NCI-H446 (cell line): ENCODE data around the gene RPGRIP1L.

ENCODE experiments used
- DNase-seq, 2 experiments: peaks; one replicate each; lab custom pipeline; 2025; lab: John Stamatoyannopoulos, UW

Gene RPGRIP1L

DNA sequence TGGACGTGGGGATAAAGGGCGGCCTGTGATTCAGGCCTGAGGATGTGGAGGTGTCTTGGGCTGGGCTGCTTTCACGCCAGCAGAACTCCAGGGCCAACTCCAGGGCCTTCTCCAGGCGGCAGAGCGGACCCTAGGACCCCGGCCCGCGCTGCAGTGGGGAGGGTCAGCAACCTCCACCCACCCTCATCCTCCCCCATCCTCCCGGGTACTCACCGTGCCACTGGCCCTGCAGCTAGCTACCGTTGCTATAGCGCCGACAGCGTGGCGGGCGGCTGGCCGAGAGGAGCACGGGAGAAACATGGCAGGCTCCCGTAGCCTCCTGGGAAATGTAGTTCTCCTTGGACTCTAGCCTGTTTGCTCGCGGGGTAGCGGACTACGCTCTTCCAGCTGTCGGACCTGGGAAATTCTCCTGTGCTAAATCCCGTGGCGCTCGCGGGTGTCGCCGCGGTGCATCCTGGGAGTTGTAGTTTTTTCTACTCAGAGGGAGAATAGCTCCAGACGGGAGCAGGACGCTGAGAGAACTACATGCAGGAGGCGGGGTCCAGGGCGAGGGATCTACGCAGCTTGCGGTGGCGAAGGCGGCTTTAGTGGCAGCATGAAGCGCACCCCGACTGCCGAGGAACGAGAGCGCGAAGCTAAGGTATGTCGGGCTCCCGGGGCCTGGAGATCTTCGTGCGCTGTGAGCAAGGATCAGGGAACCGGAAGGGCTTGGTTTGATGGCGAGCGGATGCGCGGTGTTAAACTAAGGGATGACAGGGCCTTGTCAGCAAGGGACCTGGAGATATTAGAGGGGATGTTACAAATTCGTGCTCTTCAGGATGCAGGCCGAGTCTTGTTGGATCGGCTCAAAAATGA is at the start of gene RPGRIP1L, which contains the start of gene FTO:
TSS of gene RPGRIP1L (minus strand) at position 270 of the 855 bp plus-strand sequence. CDS start 3,136 bp downstream, outside the sequence.
TSS of gene FTO (plus strand) at position 567 of the 855 bp plus-strand sequence.
- DNase-seq, result peak; percentile 87 to 96

GRCh38 chr16:53753431-53753830 is 49.8 kb upstream of the RPGRIP1L start:
- no peak for DNase-seq

- DNase-seq, result no peak
Measured at GRCh38 chr16:53752560-53752959, 48.9 kb upstream of the RPGRIP1L start.

DNA sequence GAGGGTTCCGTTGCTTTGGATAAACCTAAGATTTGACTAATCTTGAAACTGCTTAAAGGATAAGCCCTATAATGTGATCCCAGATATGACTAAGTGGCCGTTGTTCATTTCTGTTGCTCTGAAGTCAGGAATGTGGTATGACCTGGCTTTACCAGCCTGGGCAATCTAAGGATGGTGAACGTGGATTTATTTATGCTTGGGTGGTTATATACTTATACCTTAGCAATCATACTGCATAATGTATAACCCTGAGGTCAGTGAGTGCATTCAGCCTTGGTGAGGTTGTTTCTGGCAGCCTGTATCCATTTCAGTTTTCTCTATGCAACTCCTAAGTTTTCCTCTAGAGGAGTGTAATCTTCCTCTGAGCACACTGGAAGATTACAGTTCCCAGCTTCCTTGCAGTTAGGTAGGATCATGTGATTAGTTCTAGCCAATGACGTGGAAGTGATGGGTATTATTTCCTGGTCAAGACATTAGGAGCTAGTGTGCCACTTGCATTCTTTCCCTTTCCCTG is 42.2 kb upstream of the RPGRIP1L start:
- no peak for DNase-seq

DNA sequence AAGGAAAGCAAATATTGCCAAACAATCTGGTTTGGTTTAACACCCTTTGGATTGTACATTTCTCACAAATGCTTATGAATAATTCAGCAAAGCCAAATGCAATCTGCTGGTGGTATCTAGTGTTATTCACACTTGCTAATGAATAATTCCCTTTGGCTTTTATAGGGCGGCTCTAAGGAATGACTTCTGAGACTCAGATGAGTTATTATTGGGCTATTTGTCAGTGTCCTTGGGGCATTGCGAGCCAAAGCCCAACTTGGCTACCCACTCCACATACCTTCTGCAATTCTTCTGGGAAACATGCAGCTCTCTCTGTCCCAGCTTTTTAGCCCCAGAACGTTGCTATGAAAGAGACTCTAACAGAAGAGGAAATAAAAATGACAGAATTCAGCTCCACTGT is 41.4 kb upstream of the RPGRIP1L start:
- no peak for DNase-seq

GRCh38 chr16:53744449-53744848 is 40.8 kb upstream of the RPGRIP1L start:
- no peak for DNase-seq

- DNase-seq, result peak in 1 of 2 experiments; percentile 4
Measured at GRCh38 chr16:53743149-53743566, 39.5 kb upstream of the RPGRIP1L start.

DNA sequence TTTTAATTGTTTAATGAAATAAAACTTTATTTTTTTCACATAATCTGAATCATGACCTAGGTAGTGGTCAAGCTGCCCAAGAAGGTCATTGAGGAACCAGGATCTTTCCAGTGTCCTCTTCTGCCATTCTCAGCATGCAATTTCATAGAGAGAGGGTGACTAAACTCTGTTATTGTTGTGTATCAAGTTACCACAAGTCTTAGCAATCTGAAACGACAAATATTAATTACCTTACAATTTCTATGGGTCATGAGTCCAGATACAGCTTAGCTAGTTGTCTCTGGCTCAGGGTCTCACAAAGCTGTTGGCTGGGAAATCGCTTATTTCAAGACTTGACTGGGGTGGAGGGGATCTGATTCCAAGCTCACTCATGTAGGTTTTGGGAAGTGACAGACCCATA is 37.9 kb upstream of the RPGRIP1L start:
- no peak for DNase-seq

DNA sequence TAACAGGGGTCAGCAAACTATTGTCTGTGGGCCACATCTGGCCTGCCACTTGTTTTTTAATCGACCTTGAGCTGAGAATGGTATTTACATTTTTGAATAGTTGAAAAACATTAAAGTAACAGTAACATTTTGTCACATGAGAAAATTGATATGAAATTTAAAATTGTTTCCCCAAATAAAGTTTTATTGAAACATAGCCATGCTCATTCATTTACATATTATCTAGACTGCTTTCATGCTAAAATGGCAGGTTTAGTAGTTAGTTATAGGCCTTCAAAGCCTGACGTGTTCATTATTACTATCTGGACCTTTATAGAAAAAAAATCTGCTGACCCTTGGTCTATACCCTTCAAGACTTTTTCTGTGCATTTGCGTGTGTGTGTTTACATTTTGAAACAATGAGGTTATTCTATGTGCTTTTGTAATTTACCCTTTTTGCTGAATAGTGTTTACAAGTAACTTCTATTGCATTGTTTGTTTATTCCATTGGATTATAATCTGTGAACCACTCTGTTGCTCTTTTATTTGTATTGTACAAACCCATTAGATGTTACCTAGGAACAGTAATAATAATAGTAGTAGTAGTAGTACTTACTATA is 37.4 kb upstream of the RPGRIP1L start:
- no peak for DNase-seq

DNA sequence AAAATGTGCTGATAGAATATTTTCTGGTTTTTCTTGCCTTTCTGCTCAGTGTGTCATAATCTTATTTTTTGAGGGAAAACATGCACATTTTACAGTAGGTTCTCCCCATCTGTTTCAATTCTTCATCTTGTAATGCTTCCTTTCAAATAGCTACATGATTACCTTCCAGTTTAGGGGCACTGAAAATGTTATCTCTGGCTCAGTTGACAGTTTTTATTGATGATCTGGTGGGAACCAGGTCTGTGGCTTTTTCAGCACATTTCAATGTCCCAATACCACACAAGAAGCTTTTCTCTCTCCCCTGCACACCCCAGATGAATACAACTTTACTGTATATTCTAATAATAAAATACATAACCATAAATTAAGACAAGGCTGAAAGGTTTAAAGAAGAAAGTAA is 36.8 kb upstream of the RPGRIP1L start:
- DNase-seq, result no peak

- DNase-seq, result no peak
Measured at GRCh38 chr16:53737552-53737951, 33.9 kb upstream of the RPGRIP1L start.

DNA sequence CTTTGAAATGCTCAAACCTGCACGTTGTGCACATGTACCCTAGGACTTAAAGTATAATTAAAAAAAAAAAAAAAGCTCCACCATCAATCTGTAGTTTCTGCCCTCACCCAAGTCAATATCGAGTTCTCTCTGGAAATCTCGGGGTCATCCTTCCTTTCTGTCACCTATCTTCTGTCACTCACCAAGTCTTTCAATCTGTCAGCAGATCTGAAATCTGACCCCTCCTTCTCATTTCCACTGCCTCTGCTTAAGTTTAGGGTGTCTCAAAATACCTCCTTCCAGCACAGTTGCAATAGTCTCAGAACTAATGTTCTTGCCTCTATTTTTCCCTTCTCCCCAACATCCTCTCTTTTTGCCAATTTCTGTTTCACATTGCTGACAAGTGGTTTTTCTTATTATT is 32.6 kb upstream of the RPGRIP1L start:
- DNase-seq, result no peak

DNA sequence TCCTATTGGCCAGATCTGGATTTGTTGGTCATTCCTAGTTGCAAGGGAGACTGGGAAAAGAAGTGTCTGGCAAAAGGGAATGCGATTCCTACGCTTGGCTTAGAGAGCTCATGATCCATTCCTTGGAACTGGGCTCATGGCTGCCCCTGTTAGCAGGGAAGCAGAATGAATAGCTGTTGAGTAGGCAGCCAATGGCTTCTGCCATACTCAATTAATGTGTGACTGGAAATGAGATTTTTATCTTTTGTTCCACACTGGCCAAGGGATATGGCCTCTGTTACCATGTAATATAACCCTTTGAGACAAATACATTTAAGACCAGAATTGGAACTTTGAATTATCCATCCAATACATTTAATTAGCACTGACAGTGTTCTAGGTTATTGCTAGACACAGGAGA is 31.2 kb upstream of the RPGRIP1L start:
- no peak for DNase-seq

GRCh38 chr16:53732296-53732929 is 28.8 kb upstream of the RPGRIP1L start:
- no peak for DNase-seq

- no peak for DNase-seq
Measured at GRCh38 chr16:53730693-53731092, 27.0 kb upstream of the RPGRIP1L start.

GRCh38 chr16:53726625-53727024 is 23.0 kb upstream of the RPGRIP1L start:
- no peak for DNase-seq

DNA sequence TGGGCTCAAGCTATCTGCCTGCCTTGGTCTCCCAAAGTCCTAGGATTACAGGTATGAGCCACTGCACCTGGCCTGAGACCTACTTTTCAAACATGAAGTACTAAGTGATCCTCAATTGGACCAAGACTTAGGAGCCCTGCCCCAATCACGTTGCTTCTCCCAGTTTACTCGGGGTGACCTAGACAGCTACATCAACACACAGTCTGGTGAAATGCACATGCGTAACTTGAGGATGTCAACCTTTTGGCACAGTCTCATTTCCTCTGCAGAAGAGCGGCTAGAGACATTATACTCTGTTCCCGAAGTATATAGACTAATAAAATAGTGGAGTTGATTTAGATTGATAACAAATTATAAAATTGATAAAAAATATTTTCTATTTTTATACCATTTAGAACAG is 17.4 kb upstream of the RPGRIP1L start:
- DNase-seq, result no peak

DNA sequence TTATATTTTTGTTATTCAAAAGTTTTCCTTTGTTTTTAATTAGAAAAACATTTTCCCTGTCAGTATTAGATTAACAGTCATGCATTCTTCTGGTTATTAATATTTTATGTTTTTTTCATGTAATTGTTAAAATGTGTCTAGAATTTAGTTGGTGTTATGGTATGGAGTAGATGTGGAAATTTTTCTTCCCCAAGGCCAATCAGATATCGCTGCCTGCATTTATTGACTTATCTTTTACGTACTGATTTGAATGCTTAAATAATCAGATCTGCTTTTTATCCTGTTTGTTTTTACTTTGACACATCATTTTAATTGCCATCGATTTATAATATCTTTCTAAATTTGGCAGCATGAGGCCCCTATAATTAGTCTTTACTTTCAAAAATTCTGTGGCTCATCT is 13.9 kb upstream of the RPGRIP1L start:
- no peak for DNase-seq

DNA sequence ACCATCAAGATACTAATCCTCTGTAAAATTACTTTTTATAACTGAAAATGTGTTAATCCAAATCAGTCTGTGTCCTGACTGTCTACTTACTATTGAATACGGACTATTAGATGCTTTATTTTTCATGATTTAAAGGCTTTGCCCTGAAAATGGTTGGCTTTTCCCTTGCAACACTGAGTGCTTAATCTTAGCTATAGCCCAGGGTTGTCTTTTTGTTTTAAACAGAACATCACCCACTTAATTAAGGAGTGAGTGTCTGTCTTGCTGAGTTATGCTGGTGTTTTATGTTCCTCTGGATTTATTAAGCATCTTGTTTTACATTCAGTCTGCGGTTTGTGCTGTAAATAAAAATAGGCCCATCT is 11.3 kb upstream of the RPGRIP1L start:
- DNase-seq, result no peak

DNA sequence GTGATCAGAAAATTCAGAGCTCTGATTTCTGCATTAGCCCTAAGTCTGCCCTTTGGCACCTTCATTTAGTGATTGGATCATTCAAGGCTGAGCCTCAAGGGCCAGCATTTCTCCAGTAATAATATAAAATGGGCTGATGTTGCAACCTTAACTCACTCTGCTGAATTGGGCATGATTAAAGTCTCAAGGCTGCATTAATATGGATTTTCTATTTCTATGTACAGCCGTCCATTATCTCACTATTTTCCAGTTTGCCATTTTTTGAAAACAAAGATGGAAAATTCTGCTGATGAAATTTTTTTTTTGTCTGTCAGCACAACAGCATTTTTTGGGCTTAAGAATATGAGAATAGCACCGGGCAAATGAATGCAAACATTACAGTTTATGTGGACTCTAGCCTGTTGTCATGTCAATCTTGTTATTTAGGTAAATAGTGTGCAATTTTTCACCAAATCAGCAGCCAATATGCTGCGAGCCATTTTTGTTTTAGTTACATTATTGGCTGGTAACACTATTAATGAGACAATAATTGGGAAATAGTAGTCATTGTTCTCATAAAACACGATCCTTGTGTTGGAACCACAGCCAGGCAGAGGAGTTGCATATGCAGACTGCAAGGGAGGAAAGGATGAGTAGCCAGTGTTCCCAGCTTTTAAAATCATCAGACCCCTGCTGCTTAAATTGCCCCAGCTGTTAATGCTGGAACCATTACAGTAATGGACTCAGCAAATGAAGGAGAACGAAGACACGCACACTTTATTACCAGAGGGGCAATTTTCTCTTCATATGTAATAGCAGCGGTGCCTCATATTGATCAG is 10.8 kb upstream of the RPGRIP1L start:
- peak; percentile 22 to 35 for DNase-seq

- peak in 1 of 2 experiments; percentile 0 for DNase-seq
Measured at GRCh38 chr16:53713403-53714204, 9.9 kb upstream of the RPGRIP1L start.
